HG03558 (cell line): ENCODE results near the gene SUCLA2.
"Not testable (repeated sequence)": the region's sequence is repeated elsewhere in the genome, so short reads cannot be mapped to it uniquely, and the experiment has no call there.

ENCODE experiments used
- ATAC-seq: cut with Tn5 transposase; IDR thresholded peaks from one replicate; pipeline ENCODE4 v1.9.1; 2021; ENCODE audit warnings: moderate number of reproducible peaks; ENCODE audit not compliant: unreplicated experiment; ENCODE audit errors: extremely low read depth

Gene SUCLA2

GRCh38 chr13:47999973-48000372, 1.1 kb downstream of the SUCLA2 start:
- ATAC-seq = no peak

DNA sequence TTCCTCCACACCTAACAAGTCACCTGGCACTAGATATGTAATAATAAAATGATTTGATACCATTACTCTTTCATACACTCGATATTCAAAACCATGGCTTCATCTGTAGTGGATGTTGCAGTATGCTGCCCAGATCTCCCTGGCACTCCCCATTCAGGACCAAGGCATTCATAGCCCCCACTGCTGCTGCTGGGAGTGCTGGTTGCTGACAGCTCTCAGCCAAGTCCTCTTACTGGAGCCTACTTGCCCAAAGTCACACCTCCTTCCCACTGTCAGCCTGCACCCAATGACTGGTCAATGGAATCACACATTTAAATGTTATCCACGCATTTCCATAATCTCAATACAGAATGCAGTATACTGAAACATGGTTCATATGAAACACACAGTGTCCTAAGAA, 3.7 kb downstream of the SUCLA2 start:
- no peak for ATAC-seq

GRCh38 chr13:47991859-47992258, 9.2 kb downstream of the SUCLA2 start:
- ATAC-seq = no peak

GRCh38 chr13:47990920-47991466, 10.1 kb downstream of the SUCLA2 start:
- no peak for ATAC-seq

- no peak for ATAC-seq
Measured at GRCh38 chr13:47990427-47990826, 10.6 kb downstream of the SUCLA2 start.

DNA sequence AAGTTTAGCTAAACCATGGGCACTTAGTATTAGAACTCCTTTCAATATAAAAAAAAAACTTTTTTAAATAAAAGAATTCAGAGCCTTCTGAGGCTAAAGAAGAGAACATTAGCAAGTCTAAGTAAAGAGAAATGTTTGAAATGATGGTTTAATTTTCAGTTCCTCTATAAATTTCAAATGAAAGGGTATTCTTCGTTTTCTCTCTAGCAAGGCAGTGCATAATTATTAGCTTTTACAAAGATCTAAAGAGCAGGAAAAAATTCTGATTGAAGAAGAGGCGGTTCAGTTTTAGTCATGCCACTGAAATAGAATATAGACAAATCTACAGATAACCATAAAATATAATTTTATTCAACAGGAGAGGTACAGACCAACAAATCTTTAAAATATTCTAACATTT, 18.0 kb downstream of the SUCLA2 start:
- no peak for ATAC-seq

GRCh38 chr13:47976325-47976724, 24.7 kb downstream of the SUCLA2 start:
- no peak for ATAC-seq

DNA sequence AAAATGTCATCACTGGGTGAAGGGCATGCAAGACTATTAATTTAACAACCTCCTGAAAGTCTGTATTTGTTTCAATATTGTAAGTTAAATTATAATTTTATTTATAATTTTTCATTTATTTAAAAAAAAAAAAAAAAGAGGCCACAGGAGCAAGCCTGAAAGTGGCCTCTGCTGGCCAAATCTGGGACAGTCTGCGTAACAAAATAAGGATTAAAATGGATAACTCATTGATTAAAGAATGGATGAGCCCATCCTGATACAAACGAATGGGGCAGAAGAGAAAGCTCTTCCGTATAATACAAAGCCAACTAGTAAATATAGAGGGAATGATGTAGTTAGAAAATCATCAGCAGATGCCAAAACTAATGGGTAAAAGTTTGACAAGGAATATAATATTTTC, 36.2 kb downstream of the SUCLA2 start:
- ATAC-seq = no peak

DNA sequence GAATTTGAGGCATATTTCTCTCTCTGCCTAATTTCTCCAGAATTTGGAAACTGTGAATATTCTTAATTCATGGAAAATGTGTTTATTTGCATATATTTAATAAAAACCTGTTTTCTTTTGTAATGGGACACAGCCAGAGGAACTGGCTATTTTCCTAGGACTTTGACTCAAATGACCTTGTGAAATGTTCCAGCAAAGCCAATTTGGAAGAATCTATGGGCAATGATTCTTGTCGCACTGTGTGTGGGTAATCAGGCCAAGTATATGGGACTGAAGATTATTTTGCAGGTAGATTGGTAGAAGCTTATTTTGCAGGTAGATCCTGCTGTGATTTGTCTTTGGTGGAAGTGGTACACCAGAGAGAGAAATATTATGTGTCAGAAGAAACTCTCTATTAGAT, 38.8 kb downstream of the SUCLA2 start:
- ATAC-seq = no peak

DNA sequence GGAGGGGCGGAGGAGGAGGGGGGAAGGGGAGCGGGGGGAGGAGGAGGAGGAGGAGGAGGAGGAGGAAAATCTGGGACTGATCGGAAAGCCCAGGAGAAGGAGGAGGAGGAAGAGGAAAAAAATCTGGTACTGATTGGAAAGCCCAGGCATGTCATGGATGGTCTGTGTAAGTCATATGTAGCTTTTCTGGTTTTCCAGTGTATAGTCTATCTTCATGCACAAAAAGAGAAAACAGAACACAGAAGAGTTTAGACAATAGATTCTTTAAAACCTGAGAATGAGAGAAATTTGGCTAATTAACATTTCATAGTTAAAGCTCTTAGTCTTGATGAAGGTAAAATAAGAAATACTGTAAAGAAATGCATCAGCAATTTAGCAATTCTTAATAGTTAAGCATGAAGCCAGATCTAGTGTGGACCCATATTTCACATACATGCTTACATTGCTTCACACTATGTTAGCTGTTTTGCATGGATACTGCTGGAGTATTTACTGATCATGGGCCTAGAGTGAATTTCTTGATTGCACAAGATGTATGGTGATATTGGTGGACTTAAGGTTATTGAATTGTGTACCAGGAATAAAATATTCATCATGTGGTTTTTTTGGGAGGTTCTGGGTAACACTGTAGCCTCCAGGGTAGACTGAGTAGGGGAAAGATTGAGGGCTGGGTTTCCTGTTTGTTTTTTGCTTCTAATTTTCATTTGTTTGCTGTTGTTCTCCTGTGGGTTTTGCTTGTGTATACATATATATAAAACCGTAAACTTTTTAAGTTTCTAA, 41.4 kb downstream of the SUCLA2 start:
- ATAC-seq = no peak

DNA sequence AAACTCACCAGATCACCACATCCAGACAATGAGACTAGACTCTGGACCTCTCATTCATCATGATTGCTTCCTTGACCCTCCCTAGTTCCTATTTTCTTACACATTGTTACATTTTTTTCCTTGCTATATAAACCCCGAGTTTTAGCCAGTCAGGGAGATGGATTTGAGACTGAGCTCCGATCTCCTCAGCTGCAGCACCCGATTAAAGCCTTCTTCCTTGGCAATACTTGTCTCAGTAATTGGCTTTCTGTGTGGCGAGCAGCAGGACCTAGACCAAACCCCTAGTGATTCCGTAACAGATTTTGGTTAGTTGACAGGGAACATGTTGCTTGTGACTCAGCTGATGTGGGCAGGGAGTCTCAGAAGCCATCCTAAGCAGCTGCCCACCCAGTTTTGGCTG, 44.0 kb downstream of the SUCLA2 start:
- ATAC-seq = no peak

DNA sequence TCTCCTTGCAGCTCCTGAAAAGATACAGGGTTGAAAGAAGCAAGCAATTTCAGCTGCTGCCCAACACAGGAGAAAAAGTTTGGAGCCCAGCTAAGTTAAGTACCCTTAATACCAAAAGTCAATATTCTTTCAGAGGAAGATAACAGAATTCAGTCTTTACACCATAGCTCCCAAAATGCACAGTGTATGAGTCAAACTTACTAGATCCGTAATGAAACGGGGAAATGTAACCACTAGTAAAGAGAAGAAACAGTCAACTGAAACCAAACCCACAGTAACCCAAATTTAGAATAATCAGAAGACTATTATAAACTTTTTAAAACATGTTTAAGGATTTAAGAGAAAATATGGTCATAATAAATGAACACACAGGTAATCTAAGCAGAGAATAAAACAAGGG, 45.2 kb downstream of the SUCLA2 start:
- ATAC-seq = no peak

- no peak for ATAC-seq
Measured at GRCh38 chr13:47949799-47950198, 51.3 kb downstream of the SUCLA2 start.

DNA sequence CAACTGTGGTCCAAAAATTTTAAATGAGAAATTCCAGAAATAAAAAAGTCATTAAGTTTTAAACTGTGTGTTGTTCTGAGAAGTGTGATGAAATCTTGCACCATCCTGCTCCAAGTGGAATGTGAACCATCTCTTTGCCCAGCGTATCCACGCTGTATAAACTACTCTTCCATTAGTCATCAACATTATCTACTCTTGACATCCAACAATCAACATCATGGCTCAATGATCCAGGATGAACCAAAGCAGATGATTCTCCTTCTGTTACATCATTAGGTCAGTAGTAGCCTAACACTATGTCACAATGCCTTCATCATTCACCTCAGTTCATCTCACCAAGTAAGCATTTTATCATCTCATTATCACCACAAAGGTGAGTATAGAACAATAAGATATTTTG, 55.3 kb downstream of the SUCLA2 start:
- ATAC-seq = no peak

GRCh38 chr13:47945146-47945545, 55.9 kb downstream of the SUCLA2 start:
- ATAC-seq = not testable (repeated sequence)

DNA sequence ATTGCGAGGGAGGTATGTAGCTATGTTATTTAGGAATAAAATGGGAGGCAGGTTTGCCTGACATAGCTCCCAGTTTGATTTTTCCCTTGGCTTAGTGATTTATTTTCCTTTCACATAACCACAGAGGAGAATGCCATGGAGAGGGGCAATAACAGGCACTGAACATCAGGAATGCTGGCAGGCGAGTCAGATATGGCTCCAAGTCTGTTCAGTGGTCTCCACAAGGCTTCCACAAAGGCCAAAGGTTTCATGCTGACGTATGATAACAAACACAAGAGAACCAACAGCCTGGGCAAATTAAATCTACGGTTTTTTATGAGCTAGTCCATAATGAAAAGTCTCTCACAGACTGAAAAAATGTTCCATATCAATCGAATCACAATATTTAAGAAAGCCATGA, 66.7 kb downstream of the SUCLA2 start:
- no peak for ATAC-seq

- ATAC-seq = no peak
Measured at GRCh38 chr13:47932950-47933923, 67.8 kb downstream of the SUCLA2 start.

- ATAC-seq = no peak
Measured at GRCh38 chr13:47930649-47931165, 70.4 kb downstream of the SUCLA2 start.

- ATAC-seq = no peak
Measured at GRCh38 chr13:47929156-47929555, 71.9 kb downstream of the SUCLA2 start.

GRCh38 chr13:47917022-47917574, 84.0 kb downstream of the SUCLA2 start:
- ATAC-seq = no peak
